ENCODE results near the gene WASF2. TPM values are rescaled to one million over a fixed set of nuclear protein-coding genes. Genes with fewer than 3 reads are reported as not detected.

Gene WASF2
- total and polyA plus RNA-seq, 2 of the 13 experiments (the other 11 are each of a cell fraction or from before 2014, with no cell fraction given) = 10.4 to 27.7 TPM

DNA sequence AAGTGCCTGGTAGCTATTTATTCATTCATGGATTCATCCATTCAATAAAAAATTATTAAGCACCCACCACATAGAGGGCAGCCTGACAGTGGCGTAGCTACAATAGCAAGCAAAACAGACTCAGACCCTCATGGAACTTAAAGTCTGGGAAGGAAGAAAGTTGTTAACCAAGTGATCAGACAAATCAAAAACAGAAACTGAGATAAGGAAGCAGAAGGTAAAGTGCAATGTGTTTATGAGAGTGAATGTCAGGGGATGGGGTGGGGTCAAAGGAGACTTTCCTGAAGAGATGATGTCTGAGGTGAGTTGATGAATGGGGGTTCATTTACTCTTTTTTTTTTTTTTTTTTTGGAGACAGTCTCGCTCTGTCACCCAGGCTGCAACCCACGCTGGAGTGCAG lies 2.8 kb upstream of the WASF2 start:
- in situ Hi-C loops (cut with HindIII; ENCODE audit: extremely low pct_ligation_motif_present, low pct_unique_long_range_greater_than_20kb) = no loop called here
- no peak overlapping the region for H3K4me2 ChIP-seq (ENCODE audit: low read depth, low read length)
- DNase-seq (ENCODE audit: low spot score) (no peak), FAIRE-seq (no peak), ATAC-seq (no peak)
- intact Hi-C loops (cut with micrococcal nuclease; ENCODE audit: unreplicated experiment) = loop anchor here (5.0 kb wide), 1 partner anchor 75 kb away; no protein-coding TSS in a partner anchor
- no peaks in the 10 kb centered on the region; a peak in 1 of 5 replicates for H3K27me3 ChIP-seq (ENCODE audit: control insufficient read depth in 1 of 2, insufficient read depth in 2 of 2, low read length in 2 of 2)
- POLR2A ChIA-PET = interaction anchor here (1.5 kb wide), 1 partner anchor 71 kb away, joined by 3 read pairs; no protein-coding TSS in a partner anchor
- WGBS (ENCODE audit: low lambda C conversion rate) = 83% methylated on average over 3 of the region's 3 CpGs
- H3K79me2 ChIP-seq (ENCODE audit: insufficient read depth, low read length) = peaks cover 20% of the 10 kb centered on the region
- H2AFZ ChIP-seq (ENCODE audit: low read length) = peak overlapping the region; percentile 60
- H4K20me1 ChIP-seq (ENCODE audit: insufficient read depth, low read length) = peaks cover 8% of the 10 kb centered on the region; the same call in 1 of the 2 replicates
- no peak overlapping the region for H3K9ac ChIP-seq (ENCODE audit: insufficient read depth, low read depth, low read length)
- CTCF ChIA-PET (ENCODE audit: low intra/inter-chr PET ratio, low total read pairs) = no interaction called here
- H3K27ac ChIP-seq (ENCODE audit: extremely low read length, insufficient read depth, low read length) = no peak overlapping the region
- no peak overlapping the region for H3K4me3 ChIP-seq (replicated peaks in 1 of 3; ENCODE audit: insufficient read depth in 1 of 3, low read depth in 2 of 3, low read length in 3 of 3)
- no TSS peak for BruUV-seq (replicated peaks)
- H3K9me3 ChIP-seq (ENCODE audit: low read length) = no peaks in the 10 kb centered on the region
- H3K4me1 ChIP-seq (ENCODE audit: insufficient read depth, low read length) = peaks cover 60% of the 10 kb centered on the region
- no peaks in the 10 kb centered on the region for H3K36me3 ChIP-seq (replicated peaks in 1 of 2; ENCODE audit: control insufficient read depth in 1 of 2, insufficient read depth in 2 of 2, low read length in 2 of 2)
- TF ChIP-seq SIN3B (IDR thresholded peaks at IDR 0.05; ENCODE audit: low read length) (no peak), ZNF772 (CRISPR knock-in tag; IDR thresholded peaks at IDR 0.05) (no peak), ZNF773 (CRISPR knock-in tag; IDR thresholded peaks at IDR 0.05; ENCODE audit: borderline replicate concordance) (no peak), ZNF34 (CRISPR knock-in tag; IDR thresholded peaks at IDR 0.05; ENCODE audit: borderline replicate concordance) (no peak), CCAR2 (optimal IDR thresholded peaks at IDR 0.05; ENCODE audit: low read depth, low read length) (no peak), BATF2 (CRISPR knock-in tag; IDR thresholded peaks at IDR 0.05) (no peak), ZNF570 (CRISPR knock-in tag; IDR thresholded peaks at IDR 0.05; ENCODE audit: borderline replicate concordance) (no peak), ZNF709 (CRISPR knock-in tag; IDR thresholded peaks at IDR 0.05) (no peak), ZNF256 (CRISPR knock-in tag; conservative IDR thresholded peaks at IDR 0.05) (no peak), FOXK2 (IDR thresholded peaks at IDR 0.05) (no peak), ZNF160 (CRISPR knock-in tag; IDR thresholded peaks at IDR 0.05) (no peak), PAX8 (CRISPR knock-in tag; IDR thresholded peaks at IDR 0.05; ENCODE audit: borderline replicate concordance) (no peak), RELA (CRISPR knock-in tag; IDR thresholded peaks at IDR 0.05) (no peak), ZNF687 (CRISPR knock-in tag; IDR thresholded peaks at IDR 0.05) (no peak), POLR2G (IDR thresholded peaks at IDR 0.05; ENCODE audit: low read depth, low read length) (no peak)
- TF ChIP-seq, protein P1, sequence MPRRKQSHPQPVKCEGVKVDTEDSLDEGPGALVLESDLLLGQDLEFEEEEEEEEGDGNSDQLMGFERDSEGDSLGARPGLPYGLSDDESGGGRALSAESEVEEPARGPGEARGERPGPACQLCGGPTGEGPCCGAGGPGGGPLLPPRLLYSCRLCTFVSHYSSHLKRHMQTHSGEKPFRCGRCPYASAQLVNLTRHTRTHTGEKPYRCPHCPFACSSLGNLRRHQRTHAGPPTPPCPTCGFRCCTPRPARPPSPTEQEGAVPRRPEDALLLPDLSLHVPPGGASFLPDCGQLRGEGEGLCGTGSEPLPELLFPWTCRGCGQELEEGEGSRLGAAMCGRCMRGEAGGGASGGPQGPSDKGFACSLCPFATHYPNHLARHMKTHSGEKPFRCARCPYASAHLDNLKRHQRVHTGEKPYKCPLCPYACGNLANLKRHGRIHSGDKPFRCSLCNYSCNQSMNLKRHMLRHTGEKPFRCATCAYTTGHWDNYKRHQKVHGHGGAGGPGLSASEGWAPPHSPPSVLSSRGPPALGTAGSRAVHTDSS (CRISPR knock-in tag; conservative IDR thresholded peaks at IDR 0.05) = no peak
